ENCODE data around the gene THYN1.

The THYN1 gene

DNA sequence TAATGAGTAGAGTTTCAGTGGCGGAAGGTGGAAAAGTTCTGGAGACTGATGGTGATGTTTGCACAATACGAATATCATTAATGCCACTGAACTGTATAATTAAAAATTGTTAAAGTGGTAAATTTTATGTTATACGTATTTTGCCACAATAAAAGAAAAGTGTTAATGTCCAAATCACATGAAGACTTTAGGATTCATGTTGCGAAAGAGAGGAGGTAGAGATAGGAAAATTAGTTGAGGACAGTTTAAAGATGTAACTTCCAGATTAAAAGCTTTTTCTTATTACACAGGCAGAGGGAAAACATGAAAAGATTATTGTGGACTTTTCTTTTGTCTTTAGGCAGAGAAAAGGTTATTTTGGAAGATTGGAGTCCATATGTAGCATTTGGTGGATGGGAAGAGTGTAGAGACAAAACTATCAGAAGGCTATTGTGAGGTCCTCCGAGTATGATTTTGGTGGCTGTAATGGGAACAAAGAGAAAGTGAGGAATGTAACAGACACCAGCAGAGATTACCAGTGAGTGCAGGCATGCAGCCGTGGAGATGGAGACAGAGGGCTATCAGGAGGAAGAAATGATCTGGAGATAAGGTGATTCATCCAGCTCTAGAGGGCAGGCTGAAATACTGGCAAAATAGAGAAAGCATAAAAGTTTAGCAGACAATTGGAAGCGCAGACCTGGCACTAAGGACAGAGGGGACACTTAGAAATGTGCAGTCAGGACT is 16.2 kb downstream of the THYN1 start:
- POLR2A ChIA-PET: no interaction called here
- TF ChIP-seq, protein P1, sequence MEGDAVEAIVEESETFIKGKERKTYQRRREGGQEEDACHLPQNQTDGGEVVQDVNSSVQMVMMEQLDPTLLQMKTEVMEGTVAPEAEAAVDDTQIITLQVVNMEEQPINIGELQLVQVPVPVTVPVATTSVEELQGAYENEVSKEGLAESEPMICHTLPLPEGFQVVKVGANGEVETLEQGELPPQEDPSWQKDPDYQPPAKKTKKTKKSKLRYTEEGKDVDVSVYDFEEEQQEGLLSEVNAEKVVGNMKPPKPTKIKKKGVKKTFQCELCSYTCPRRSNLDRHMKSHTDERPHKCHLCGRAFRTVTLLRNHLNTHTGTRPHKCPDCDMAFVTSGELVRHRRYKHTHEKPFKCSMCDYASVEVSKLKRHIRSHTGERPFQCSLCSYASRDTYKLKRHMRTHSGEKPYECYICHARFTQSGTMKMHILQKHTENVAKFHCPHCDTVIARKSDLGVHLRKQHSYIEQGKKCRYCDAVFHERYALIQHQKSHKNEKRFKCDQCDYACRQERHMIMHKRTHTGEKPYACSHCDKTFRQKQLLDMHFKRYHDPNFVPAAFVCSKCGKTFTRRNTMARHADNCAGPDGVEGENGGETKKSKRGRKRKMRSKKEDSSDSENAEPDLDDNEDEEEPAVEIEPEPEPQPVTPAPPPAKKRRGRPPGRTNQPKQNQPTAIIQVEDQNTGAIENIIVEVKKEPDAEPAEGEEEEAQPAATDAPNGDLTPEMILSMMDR (IDR thresholded peaks at IDR 0.05; ENCODE audit: control extremely low read depth, extremely low read depth, low read depth, missing control alignments): no peak

DNA sequence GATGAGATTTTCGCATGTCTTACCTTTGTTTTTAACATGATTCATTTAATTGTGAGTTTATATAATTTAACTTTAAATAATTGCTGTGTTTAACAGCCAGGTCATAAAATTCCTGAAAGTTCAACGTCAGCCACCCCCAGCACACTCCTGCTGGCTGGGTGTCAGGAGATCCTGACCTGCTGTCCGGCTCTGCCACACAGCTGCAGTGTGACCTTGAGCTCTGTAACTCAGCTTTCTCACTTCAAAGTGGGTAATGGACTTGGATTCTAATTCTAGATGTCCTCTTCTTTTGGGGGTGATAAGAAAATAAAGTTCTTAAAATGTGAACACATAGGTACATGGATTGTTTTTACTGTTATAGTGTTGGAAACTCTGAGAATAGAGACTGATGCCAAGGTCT is 17.8 kb downstream of the THYN1 start:
- DNase-seq (ENCODE audit: extremely low spot score): no peak
- ChIA-PET POLR2A (no interaction called here), CTCF (interaction anchor here (1.0 to 2.6 kb wide), 2 partner anchors 8 to 24 kb away, joined by 3 to 12 read pairs; no protein-coding TSS in a partner anchor)
- TF ChIP-seq, protein P1 (IDR thresholded peaks at IDR 0.05; ENCODE audit: control extremely low read depth, extremely low read depth, low read depth, missing control alignments): no peak

More for the DNA sequence above, 16.2 kb downstream of the THYN1 start:
- CTCF ChIA-PET: interaction anchor here (1.1 kb wide), 1 partner anchor 18 kb away, joined by 3 read pairs; no protein-coding TSS in a partner anchor
- DNase-seq (ENCODE audit: extremely low spot score): no peak

DNA sequence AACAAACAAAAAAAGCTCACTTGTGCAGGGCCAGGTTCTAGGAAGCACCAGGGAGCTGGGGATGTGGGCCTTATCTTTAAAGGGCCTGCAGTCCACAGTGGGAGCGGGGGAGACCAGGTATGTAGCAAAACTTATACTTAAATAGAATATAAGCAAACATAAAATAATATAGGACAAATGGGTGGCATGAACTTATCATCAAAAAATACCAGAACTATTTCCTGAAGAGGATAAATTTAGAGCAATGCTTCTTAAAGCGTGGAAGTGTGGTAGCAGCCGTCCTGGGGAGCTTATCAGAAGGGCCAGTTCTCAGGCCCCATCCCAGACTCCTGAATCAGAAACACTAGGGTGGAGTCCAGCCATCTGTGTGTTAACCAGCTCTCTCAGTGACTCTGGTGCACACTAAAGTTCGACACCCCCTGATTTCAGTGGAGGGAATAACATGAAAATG is 19.4 kb downstream of the THYN1 start:
- CTCF ChIA-PET: interaction anchor here (1.1 to 2.6 kb wide), 5 partner anchors 10 to 42 kb away, joined by 3 to 12 read pairs (median 3); partner anchors contain the start of gene NCAPD3
- POLR2A ChIA-PET: no interaction called here
- DNase-seq (ENCODE audit: extremely low spot score): no peak
- TF ChIP-seq, protein P1 (IDR thresholded peaks at IDR 0.05; ENCODE audit: control extremely low read depth, extremely low read depth, low read depth, missing control alignments): no peak

DNA sequence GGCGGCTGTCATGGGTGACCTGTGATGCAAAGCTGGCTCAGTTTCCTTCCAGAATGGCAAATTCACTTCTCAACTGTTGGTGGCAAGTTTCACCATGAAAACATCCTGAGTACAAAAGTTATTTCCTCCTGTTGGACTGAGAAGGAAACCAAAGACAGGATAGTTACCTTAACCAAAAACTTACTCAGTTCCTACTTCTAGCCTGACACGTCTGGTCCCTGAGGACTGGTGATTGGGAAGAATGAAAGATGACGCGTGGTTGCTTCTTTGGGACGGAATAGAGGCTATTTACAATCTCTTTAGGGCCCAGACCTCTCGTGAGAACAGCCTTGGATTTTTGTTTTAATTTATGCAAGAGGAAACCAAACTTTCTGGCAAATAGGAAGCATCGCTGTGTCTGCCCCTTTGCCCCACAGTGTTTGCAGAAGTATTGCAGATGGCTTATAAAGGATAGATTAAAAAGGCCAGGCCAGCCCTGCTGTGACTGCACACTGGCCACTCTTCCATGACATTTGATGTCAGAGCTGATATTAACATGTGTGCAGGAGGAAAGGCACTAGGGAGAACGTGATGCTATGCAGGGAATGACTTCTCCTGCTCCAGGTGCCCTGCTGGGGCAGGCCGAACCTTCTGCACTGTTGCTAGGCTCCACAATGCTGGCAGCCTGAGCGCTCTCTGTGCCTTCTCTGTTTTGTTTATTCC is 21.0 kb downstream of the THYN1 start:
- ChIA-PET CTCF (no interaction called here), POLR2A (no interaction called here)
- TF ChIP-seq, protein P1 (IDR thresholded peaks at IDR 0.05; ENCODE audit: control extremely low read depth, extremely low read depth, low read depth, missing control alignments): no peak
- DNase-seq (ENCODE audit: extremely low spot score): no peak

DNA sequence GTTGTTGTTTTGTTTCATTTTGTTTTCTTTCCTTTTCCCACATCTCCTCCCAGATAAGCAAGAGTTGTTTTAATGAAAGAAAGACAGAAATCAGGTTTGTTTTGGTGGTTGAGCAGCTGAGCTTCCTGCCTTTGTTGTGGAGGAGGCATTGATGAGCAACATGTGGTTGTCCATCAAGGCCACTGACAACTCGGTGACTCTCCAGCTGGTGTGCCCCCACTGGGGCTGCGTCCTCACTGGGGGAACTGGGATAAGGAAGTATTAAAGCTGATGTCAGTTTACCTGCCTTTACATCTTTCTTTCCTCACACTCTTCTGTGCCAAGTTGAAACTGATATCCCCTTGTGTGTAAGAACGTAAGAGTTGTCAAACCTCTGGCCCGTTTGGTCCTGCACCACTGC is 22.8 kb downstream of the THYN1 start:
- TF ChIP-seq, protein P1 (IDR thresholded peaks at IDR 0.05; ENCODE audit: control extremely low read depth, extremely low read depth, low read depth, missing control alignments): no peak
- CTCF ChIA-PET: interaction anchor here (0.9 to 1.0 kb wide), 2 partner anchors 14 to 31 kb away, joined by 3 read pairs; no protein-coding TSS in a partner anchor
- POLR2A ChIA-PET: no interaction called here
- no peak for DNase-seq (ENCODE audit: extremely low spot score)

DNA sequence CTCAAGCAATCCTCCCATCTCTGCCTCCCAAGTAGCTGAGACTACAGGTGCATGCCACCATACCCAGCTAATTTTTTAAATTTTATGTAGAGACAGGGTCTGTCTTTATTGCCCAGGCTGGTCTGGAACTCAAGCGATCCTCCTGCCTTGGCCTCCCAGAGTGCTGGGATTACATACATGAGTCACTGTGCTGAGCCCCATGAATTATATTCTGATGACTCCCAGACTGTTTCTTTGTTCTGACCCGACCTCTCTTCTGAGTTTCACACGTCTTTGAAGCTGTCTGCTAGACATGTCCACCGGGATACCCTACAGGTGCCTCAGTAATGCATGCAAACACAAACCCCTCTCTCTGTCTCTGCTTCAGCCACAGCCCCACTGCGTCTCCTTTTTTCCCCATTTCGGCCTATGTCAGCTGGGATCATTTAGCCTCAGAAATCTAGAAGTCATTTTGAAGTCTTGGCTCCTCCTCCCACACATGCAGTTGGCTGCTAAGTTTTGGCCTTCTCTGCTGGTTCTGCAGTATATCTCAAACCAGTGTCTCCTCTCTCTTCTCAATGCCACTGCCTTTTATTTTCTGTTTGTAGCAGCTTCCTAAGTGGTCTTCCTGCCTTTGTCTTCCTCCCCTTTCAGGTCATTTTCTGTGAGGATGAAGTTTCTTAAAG is 23.9 kb downstream of the THYN1 start:
- POLR2A ChIA-PET: no interaction called here
- no peak for DNase-seq (ENCODE audit: extremely low spot score)
- TF ChIP-seq, protein P1 (IDR thresholded peaks at IDR 0.05; ENCODE audit: control extremely low read depth, extremely low read depth, low read depth, missing control alignments): no peak
- CTCF ChIA-PET: interaction anchor here (0.6 to 1.5 kb wide), 8 partner anchors 10 to 1288 kb away, joined by 3 to 9 read pairs (median 4); no protein-coding TSS in a partner anchor

All from GM10248 (cell line).